Vagina (tissue), 2 donors: ENCODE measurements around the gene QSOX1. TPM values are rescaled to one million over a fixed set of nuclear protein-coding genes. Genes with fewer than 3 reads are reported as not detected.

Experiments
- DNase-seq, 2 donors: peaks; one replicate each; pipeline ENCODE4 v3.0.0-alpha.2; 2017; ENCODE audit errors: extremely low spot score in 2 of 2
- H3K27ac ChIP-seq: fragments of 200-600 bp; sonication (generic); one replicate; pipeline ENCODE4 v1.5.1; 2019
- H3K27me3 ChIP-seq: fragments of 200-600 bp; sonication (generic); one replicate; pipeline ENCODE4 v1.5.1; 2019
- H3K36me3 ChIP-seq, 2 donors: fragments of 200-600 bp; sonication (generic); one replicate each; pipeline ENCODE4 v1.5.1; 2017 to 2019
- H3K4me1 ChIP-seq: fragments of 200-600 bp; sonication (generic); one replicate; pipeline ENCODE4 v1.5.1; 2019
- H3K4me3 ChIP-seq, 2 donors: fragments of 200-600 bp; sonication (generic); 1 replicate in 1 of 2; 2 replicates in 1 of 2; pipeline ENCODE4 v1.5.1; 2016 to 2019
- H3K9me3 ChIP-seq: fragments of 200-600 bp; sonication (generic); one replicate; pipeline ENCODE4 v1.5.1; 2019
- POLR2A ChIP-seq, 2 donors: fragments of 450-650 bp; IDR thresholded peaks; one replicate each; pipeline ENCODE4 v1.6.1; 2017; ENCODE audit warnings: antibody characterized with exemption in 2 of 2, mild to moderate bottlenecking in 2 of 2, moderate library complexity in 2 of 2
- POLR2AphosphoS5 ChIP-seq, 2 donors: sonication (generic); formaldehyde crosslinking; IDR thresholded peaks; one replicate each; pipeline ENCODE4 v1.9.0; 2017; ENCODE audit warnings: antibody characterized with exemption in 2 of 2, mild to moderate bottlenecking in 2 of 2, low read depth in 1 of 2; ENCODE audit not compliant: insufficient read depth in 1 of 2
- intact Hi-C: fragments of 100-400 bp; cut with DNase I; formaldehyde crosslinking; loops from one replicate; pipeline ENCODE4 v1.15.1; 2023
- total RNA-seq: library from RNA; depleted of rRNA; stranded (reverse); fragments of >200 nt; gene quantifications from one replicate; pipeline ENCODE4 v1.2.3, GENCODE V29; 2016
- TF ChIP-seq, protein P1 (sequence below), 3 experiments: fragments of 450-650 bp in 2 of 3; fragments of 200-600 bp in 1 of 3; sonication (generic) in 1 of 3; IDR thresholded peaks; one replicate each; pipeline ENCODE4 v1.5.1; 2017 to 2019; ENCODE audit warnings: antibody characterized with exemption in 3 of 3, mild to moderate bottlenecking in 2 of 3, moderate library complexity in 2 of 3

Gene QSOX1
- total RNA-seq, 1 donor from 2014 or later = 103 TPM

DNA sequence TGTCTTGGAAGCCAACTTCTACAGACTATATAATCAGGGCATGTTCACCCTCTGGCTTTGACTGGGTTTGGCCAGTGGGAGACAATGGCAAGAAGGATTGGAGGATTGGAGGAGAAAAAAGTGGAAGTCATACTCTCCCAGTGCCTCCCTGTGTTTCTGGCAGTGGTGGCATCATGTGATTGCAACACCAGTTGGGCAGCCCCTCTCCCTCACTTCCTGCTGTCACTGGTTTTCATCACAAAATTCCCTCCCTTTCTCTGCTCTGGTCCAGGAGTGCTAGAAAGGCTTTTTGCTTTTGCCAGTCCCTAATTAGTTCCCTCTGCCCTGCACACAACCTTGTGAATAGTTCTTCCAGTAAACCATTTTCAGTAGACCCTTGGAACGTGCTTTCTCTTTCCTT, 3.7 kb upstream of the QSOX1 start:
- intact Hi-C loops = loop anchor here (10.0 kb wide), 1 partner anchor 266 kb away; the partner anchor contains the start of gene TOR1AIP1
- peak; percentile 40 to 54 for DNase-seq
- H3K4me3 ChIP-seq = no peak overlapping the region
- H3K27ac ChIP-seq = no peak overlapping the region
- H3K27me3 ChIP-seq = no peaks in the 10 kb centered on the region
- TF ChIP-seq, protein P1, sequence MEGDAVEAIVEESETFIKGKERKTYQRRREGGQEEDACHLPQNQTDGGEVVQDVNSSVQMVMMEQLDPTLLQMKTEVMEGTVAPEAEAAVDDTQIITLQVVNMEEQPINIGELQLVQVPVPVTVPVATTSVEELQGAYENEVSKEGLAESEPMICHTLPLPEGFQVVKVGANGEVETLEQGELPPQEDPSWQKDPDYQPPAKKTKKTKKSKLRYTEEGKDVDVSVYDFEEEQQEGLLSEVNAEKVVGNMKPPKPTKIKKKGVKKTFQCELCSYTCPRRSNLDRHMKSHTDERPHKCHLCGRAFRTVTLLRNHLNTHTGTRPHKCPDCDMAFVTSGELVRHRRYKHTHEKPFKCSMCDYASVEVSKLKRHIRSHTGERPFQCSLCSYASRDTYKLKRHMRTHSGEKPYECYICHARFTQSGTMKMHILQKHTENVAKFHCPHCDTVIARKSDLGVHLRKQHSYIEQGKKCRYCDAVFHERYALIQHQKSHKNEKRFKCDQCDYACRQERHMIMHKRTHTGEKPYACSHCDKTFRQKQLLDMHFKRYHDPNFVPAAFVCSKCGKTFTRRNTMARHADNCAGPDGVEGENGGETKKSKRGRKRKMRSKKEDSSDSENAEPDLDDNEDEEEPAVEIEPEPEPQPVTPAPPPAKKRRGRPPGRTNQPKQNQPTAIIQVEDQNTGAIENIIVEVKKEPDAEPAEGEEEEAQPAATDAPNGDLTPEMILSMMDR (IDR thresholded peaks at IDR 0.05) = no peak
- TF ChIP-seq POLR2A (IDR thresholded peaks at IDR 0.05) = no peak
- no peak for TF ChIP-seq POLR2AphosphoS5 (IDR thresholded peaks at IDR 0.05; ENCODE audit: insufficient read depth in 1 of 2, low read depth in 1 of 2)
- H3K9me3 ChIP-seq = no peaks in the 10 kb centered on the region
- H3K4me1 ChIP-seq = peaks cover 16% of the 10 kb centered on the region
- no peaks in the 10 kb centered on the region for H3K36me3 ChIP-seq

GRCh38 chr1:180151508-180151907, 3.2 kb upstream of the QSOX1 start:
- Histone ChIP-seq H3K27me3 (no peaks in the 10 kb centered on the region), H3K4me1 (peaks cover 22% of the 10 kb centered on the region), H3K4me3 (no peak overlapping the region), H3K36me3 (no peaks in the 10 kb centered on the region), H3K27ac (no peak overlapping the region), H3K9me3 (no peaks in the 10 kb centered on the region)
- intact Hi-C loops = loop anchor here (10.0 kb wide), 1 partner anchor 267 kb away; the partner anchor contains the start of gene TOR1AIP1
- DNase-seq = no peak
- TF ChIP-seq, protein P1 (IDR thresholded peaks at IDR 0.05) = no peak
- TF ChIP-seq POLR2A (IDR thresholded peaks at IDR 0.05) (no peak), POLR2AphosphoS5 (IDR thresholded peaks at IDR 0.05; ENCODE audit: insufficient read depth in 1 of 2, low read depth in 1 of 2) (no peak)

GRCh38 chr1:180152588-180152987, 2.1 kb upstream of the QSOX1 start:
- Histone ChIP-seq H3K27ac (no peak overlapping the region), H3K4me1 (peaks cover 31% of the 10 kb centered on the region), H3K9me3 (no peaks in the 10 kb centered on the region), H3K4me3 (no peak overlapping the region), H3K27me3 (no peaks in the 10 kb centered on the region), H3K36me3 (no peaks in the 10 kb centered on the region)
- TF ChIP-seq POLR2AphosphoS5 (IDR thresholded peaks at IDR 0.05; ENCODE audit: insufficient read depth in 1 of 2, low read depth in 1 of 2) = no peak
- no peak for TF ChIP-seq POLR2A (IDR thresholded peaks at IDR 0.05)
- TF ChIP-seq, protein P1 (IDR thresholded peaks at IDR 0.05) = no peak
- intact Hi-C loops = loop anchor here (10.0 kb wide), 1 partner anchor 268 kb away; the partner anchor contains the start of gene TOR1AIP1
- peak; percentile 28 to 65 for DNase-seq

- H3K4me3 ChIP-seq = no peak overlapping the region
- H3K27ac ChIP-seq = no peak overlapping the region
- DNase-seq = peak; percentile 31 to 82
- intact Hi-C loops = loop anchor here (10.0 kb wide), 1 partner anchor 268 kb away; the partner anchor contains the start of gene TOR1AIP1
- no peaks in the 10 kb centered on the region for H3K9me3 ChIP-seq
- no peaks in the 10 kb centered on the region for H3K27me3 ChIP-seq
- TF ChIP-seq POLR2AphosphoS5 (IDR thresholded peaks at IDR 0.05; ENCODE audit: insufficient read depth in 1 of 2, low read depth in 1 of 2) (no peak), POLR2A (IDR thresholded peaks at IDR 0.05) (no peak)
- TF ChIP-seq, protein P1 (IDR thresholded peaks at IDR 0.05) = no peak
- no peaks in the 10 kb centered on the region for H3K36me3 ChIP-seq
- H3K4me1 ChIP-seq = peaks cover 36% of the 10 kb centered on the region
These were observed 1.6 kb upstream of the QSOX1 start for GRCh38 chr1:180153032-180153431.

GRCh38 chr1:180154003-180154324, 705 bp upstream of the QSOX1 start:
- TF ChIP-seq POLR2AphosphoS5 (IDR thresholded peaks at IDR 0.05; ENCODE audit: insufficient read depth in 1 of 2, low read depth in 1 of 2) (no peak), POLR2A (IDR thresholded peaks at IDR 0.05) (no peak)
- TF ChIP-seq, protein P1 (IDR thresholded peaks at IDR 0.05) = no peak
- peak overlapping the region; percentile 83 for H3K27ac ChIP-seq
- no peaks in the 10 kb centered on the region for H3K27me3 ChIP-seq
- intact Hi-C loops = loop anchor here (10.0 kb wide), 1 partner anchor 269 kb away; the partner anchor contains the start of gene TOR1AIP1
- no peaks in the 10 kb centered on the region for H3K9me3 ChIP-seq
- peak in 1 of 2 donors; percentile 67 for DNase-seq
- peak overlapping the region; percentile 72 to 91 for H3K4me3 ChIP-seq
- H3K36me3 ChIP-seq = no peaks in the 10 kb centered on the region
- H3K4me1 ChIP-seq = peaks cover 42% of the 10 kb centered on the region
